Stimulated activated naive B cell treated with anti-CD40 and anti-IgM and Interleukin-4, amounts not matched to agents 10 μg/mL and 1 μg/mL and 100 μg/mL, for 72 hours (primary cell): ENCODE data around the gene SPDYE1.
"Not testable (repeated sequence)": the region's sequence is repeated elsewhere in the genome, so short reads cannot be mapped to it uniquely, and the experiment has no call there.

Experiments
- ATAC-seq, 2 donors: fragments of 150-1000 bp; cut with Tn5 transposase; replicated peaks; 2 replicates each; pipeline ENCODE4 v1.10.0; 2021; ENCODE audit warnings: moderate library complexity in 1 of 2
- DNase-seq: peaks from one replicate; pipeline ENCODE4 v3.0.0; 2021
- H3K27ac Mint-ChIP-seq: one replicate; pipeline ENCODE4 v1.8.0; 2022; ENCODE audit warnings: mild to moderate bottlenecking, mixed read lengths
- H3K27me3 Mint-ChIP-seq, 2 donors: one replicate each; pipeline ENCODE4 v1.8.0; 2022; ENCODE audit warnings: mixed read lengths in 2 of 2
- H3K36me3 Mint-ChIP-seq, 2 donors: one replicate each; pipeline ENCODE4 v1.8.0; 2022; ENCODE audit warnings: mixed read lengths in 2 of 2, mild to moderate bottlenecking in 1 of 2
- H3K4me1 Mint-ChIP-seq, 2 donors: one replicate each; pipeline ENCODE4 v1.8.0; 2022; ENCODE audit warnings: mixed read lengths in 2 of 2, mild to moderate bottlenecking in 1 of 2
- H3K4me3 Mint-ChIP-seq, 2 donors: one replicate each; pipeline ENCODE4 v1.8.0; 2022; ENCODE audit warnings: mild to moderate bottlenecking in 2 of 2, mixed read lengths in 2 of 2, moderate library complexity in 1 of 2
- H3K9me3 Mint-ChIP-seq, 2 donors: one replicate each; pipeline ENCODE4 v1.8.0; 2022; ENCODE audit warnings: mixed read lengths in 2 of 2, mild to moderate bottlenecking in 1 of 2

SPDYE1 gene

DNA sequence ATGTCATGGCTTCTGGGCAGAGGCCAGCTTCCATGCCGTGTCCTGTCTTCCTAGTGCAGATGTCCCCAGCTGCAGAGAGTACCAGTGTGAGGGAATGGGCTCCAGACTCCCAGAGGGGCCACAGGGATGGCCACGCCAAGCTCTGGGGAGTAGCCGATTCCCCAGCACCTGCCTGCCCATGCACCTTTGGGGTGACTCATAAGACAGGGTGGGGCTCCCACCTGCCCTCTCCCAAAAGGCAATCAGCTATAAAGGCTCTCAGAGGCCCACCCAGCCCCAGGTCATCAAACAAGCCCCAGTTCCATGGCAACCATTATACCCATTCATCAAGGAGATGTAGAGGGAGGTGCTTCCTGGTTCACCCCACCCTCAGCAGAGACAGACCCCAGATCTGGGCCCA lies at the start of gene SPDYE1:
Gene SPDYE1, plus strand, starts transcription at position 366 of the 400 bp plus-strand sequence. CDS start 2,053 bp downstream, outside the sequence.
- H3K9me3 Mint-ChIP-seq, H3K4me3 Mint-ChIP-seq, H3K27ac Mint-ChIP-seq, H3K36me3 Mint-ChIP-seq, DNase-seq, H3K27me3 Mint-ChIP-seq, ATAC-seq, H3K4me1 Mint-ChIP-seq: not testable (repeated sequence)

DNA sequence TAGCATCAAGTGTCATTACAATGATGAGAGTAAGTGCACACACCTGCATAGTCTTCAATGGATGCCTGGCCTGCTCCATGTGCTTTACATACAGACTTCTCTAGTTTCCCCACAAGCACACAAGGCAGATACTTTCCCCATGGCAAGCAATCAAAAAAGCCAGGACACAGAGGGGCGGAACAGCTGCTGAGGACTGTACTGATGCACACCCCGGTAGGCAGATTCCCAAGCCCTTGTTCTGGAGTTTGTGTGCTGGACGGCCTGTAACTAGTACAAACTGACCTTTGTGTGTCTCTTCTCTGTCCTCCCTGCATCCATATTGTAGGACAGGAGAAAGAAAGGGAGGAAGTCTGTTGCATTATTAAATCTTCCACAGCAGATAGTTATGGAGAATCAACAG lies 45.7 kb upstream of the SPDYE1 start:
- no peaks in the 10 kb centered on the region for H3K27me3 Mint-ChIP-seq
- DNase-seq (no peak), ATAC-seq (no peak)
- H3K36me3 Mint-ChIP-seq, result peaks cover 22 to 50% of the 10 kb centered on the region in 2 donors
- H3K4me1 Mint-ChIP-seq, result peaks cover 0 to 2% of the 10 kb centered on the region in 2 donors
- H3K27ac Mint-ChIP-seq, result no peak overlapping the region
- no peaks in the 10 kb centered on the region for H3K9me3 Mint-ChIP-seq
- H3K4me3 Mint-ChIP-seq, result no peak overlapping the region

DNA sequence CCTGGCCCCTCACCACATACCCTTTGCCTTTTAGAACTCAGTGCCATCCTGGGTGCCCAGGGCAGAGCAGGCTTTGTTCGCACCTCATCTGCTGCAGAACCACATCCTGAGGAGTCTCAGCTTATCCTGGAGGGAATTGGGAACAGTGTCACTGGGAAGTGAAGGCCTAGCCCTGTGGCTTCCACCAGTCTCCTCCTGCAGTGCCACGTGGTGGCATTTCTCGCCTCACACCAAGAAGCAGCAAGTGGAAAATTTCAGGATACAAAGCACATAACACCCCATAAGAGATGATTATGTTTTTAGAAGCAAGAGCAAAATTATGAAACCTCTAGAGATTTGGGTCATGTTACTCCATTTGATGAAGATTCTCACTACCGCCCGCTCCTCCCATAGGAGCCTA lies 44.6 kb upstream of the SPDYE1 start:
- Mint-ChIP-seq H3K4me1 (peaks cover 0 to 2% of the 10 kb centered on the region in 2 donors), H3K27ac (no peak overlapping the region), H3K36me3 (peaks cover 16 to 40% of the 10 kb centered on the region in 2 donors), H3K27me3 (no peaks in the 10 kb centered on the region), H3K9me3 (no peaks in the 10 kb centered on the region), H3K4me3 (no peak overlapping the region)
- ATAC-seq (no peak), DNase-seq (no peak)

GRCh38 chr7:43954524-43955228 lies 43.0 kb upstream of the SPDYE1 start:
- DNase-seq (no peak), ATAC-seq (peak; percentile 88 to 91)
- H3K27ac Mint-ChIP-seq, result no peak overlapping the region
- H3K9me3 Mint-ChIP-seq, result peaks cover 0 to 3% of the 10 kb centered on the region in 2 donors
- no peak overlapping the region for H3K4me3 Mint-ChIP-seq
- peaks cover 0 to 2% of the 10 kb centered on the region in 2 donors for H3K4me1 Mint-ChIP-seq
- no peaks in the 10 kb centered on the region for H3K27me3 Mint-ChIP-seq
- H3K36me3 Mint-ChIP-seq, result peaks cover 23 to 44% of the 10 kb centered on the region in 2 donors

DNA sequence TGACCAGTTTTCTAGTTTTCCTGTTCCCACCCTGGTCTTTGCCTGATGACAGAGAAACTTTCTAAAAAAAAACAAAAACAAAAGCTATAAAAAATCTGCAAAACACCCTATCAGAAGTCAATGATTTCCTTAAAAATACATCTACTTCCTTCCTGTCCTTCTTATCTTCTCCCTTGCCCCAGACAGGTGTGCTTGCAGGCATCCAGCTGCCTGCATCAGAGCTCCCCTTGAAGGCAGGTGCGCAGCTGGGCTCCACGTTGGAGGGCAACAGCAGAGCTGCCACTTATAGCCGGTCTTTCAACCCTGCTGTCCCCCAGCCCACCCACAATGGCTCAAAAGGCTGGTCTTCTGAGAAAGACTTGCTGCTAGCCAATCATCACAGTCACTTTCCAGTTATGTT lies 41.7 kb upstream of the SPDYE1 start:
- DNase-seq (no peak), ATAC-seq (no peak)
- H3K27me3 Mint-ChIP-seq, result no peaks in the 10 kb centered on the region
- no peak overlapping the region for H3K4me3 Mint-ChIP-seq
- no peak overlapping the region for H3K27ac Mint-ChIP-seq
- peaks cover 28 to 45% of the 10 kb centered on the region in 2 donors for H3K36me3 Mint-ChIP-seq
- peaks cover 0 to 2% of the 10 kb centered on the region in 2 donors for H3K4me1 Mint-ChIP-seq
- H3K9me3 Mint-ChIP-seq, result peaks cover 0 to 3% of the 10 kb centered on the region in 2 donors

- ATAC-seq, result no peak
These were observed 36.8 kb upstream of the SPDYE1 start for GRCh38 chr7:43960933-43961332.

DNA sequence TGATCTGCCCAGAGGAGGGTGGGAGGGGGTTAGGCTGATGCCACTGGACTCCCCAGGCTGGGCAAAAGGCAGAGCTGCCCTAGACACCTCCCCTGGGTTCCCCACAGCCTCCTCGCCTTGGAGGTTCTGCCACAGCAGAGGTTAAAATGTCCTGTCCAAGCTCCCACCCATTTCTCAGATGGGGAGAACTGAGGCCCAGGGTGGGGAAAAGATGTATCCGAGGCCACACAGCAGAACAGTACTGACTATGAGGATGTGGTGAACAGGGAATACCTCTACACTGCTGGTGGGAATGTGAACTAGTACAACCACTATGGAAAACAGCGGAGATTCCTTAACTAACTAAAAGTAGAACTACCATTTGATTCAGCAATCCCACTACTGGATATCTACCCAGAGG lies 31.3 kb upstream of the SPDYE1 start:
- ATAC-seq, H3K27me3 Mint-ChIP-seq, H3K4me1 Mint-ChIP-seq, DNase-seq, H3K36me3 Mint-ChIP-seq, H3K9me3 Mint-ChIP-seq, H3K4me3 Mint-ChIP-seq, H3K27ac Mint-ChIP-seq: not testable (repeated sequence)

More at GRCh38 chr7:43960933-43961332, 36.8 kb upstream of the SPDYE1 start:
- no peaks in the 10 kb centered on the region for H3K4me1 Mint-ChIP-seq
- H3K27ac Mint-ChIP-seq, result no peak overlapping the region
- no peak overlapping the region for H3K4me3 Mint-ChIP-seq
- H3K9me3 Mint-ChIP-seq, result peaks cover 0 to 3% of the 10 kb centered on the region in 2 donors
- no peaks in the 10 kb centered on the region for H3K27me3 Mint-ChIP-seq
- no peak for DNase-seq
- peaks cover 15 to 22% of the 10 kb centered on the region in 2 donors for H3K36me3 Mint-ChIP-seq

DNA sequence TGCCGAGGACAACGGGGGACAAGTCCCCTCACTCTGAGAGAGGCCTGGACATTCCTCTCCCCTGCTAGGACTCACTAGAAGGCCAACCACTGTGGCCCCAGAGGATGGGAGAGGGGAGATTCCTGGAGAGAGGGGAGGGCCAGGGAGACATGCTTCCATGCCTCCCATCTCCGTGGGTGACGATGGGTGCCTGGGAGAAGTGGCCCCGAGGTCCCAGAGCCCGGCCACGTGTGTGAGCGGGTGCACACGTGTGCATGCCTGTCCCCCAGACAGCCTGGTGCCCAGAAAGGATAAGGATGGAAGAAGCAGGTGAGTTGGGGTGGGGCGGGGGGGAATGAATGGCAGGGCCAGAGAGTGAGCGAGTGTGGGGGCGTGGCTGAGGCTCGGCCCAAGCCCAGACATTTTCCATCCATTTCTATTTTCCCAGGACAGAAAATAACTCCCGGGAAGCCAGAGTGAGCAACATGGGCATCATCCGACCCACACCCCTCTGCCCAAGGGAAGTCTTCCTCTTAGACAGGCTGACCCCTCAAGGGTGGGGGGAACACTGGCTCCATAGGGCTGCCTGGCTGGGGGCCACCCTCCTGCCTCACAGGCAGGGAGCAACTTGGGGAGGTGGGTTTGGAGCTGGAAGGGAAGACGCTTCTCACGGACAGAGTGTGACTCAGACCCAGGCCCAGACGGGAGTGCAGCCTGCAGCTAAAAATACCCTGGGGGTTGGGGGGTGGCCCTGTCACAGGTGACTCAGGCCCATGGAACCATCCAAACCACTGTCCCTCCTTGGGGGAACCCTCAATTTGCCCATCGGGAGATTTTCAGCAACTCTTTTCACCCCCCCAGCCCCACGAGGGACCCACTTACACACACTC lies 29.3 kb upstream of the SPDYE1 start:
- H3K27me3 Mint-ChIP-seq, H3K36me3 Mint-ChIP-seq, H3K4me3 Mint-ChIP-seq, H3K9me3 Mint-ChIP-seq, DNase-seq, H3K4me1 Mint-ChIP-seq, H3K27ac Mint-ChIP-seq: not testable (repeated sequence)
- peak in 1 of 2 donors; percentile 33 for ATAC-seq

- not testable (repeated sequence) for DNase-seq, H3K27me3 Mint-ChIP-seq, H3K4me3 Mint-ChIP-seq, H3K9me3 Mint-ChIP-seq, H3K36me3 Mint-ChIP-seq, ATAC-seq, H3K27ac Mint-ChIP-seq, H3K4me1 Mint-ChIP-seq
These were observed 28.1 kb upstream of the SPDYE1 start for GRCh38 chr7:43969586-43969985.

- not testable (repeated sequence) for ATAC-seq, H3K4me1 Mint-ChIP-seq, H3K27me3 Mint-ChIP-seq, DNase-seq, H3K27ac Mint-ChIP-seq, H3K36me3 Mint-ChIP-seq, H3K4me3 Mint-ChIP-seq, H3K9me3 Mint-ChIP-seq
These were observed 27.0 kb upstream of the SPDYE1 start for GRCh38 chr7:43970698-43971097.

- H3K36me3 Mint-ChIP-seq, H3K27ac Mint-ChIP-seq, ATAC-seq, H3K9me3 Mint-ChIP-seq, DNase-seq, H3K27me3 Mint-ChIP-seq, H3K4me1 Mint-ChIP-seq, H3K4me3 Mint-ChIP-seq: not testable (repeated sequence)
These were observed 23.6 kb upstream of the SPDYE1 start for GRCh38 chr7:43974033-43974573.

DNA sequence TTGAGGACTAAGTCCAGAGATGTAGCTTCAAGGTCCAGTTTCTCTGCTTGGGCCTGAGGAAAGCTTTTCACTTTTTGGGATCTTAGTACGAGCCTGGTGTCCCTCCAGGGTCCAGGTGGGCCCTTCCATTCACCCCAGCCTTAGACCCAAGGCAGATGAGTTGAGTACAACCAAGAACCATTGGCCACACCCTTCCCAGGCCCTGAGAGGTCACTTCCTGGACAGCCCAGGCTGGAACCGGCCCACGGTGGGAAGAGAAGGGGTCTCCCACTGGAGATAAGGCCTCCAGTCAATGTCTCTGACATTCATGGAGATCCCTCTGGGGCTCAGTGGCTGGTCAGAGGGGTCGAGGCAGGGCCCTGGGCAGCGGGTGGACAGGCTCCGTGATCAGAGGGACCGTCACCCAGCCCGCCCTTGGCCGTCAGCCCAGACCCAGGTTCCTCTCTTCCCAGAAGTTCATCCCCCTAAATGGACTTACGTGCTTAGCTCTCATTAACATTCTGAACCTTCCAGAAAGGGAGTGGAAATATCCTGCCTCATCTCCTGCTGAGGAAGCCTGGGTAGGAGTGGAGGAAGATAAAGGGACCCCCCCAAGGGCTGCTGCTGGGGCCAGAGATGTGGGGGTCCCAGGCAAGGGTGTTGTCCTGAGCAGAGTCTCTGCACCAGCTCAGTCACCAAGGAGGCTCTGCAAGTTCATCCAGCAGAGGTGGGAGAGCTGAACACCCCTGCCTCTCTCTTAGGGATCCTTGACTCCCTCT lies 22.8 kb upstream of the SPDYE1 start:
- not testable (repeated sequence) for H3K4me1 Mint-ChIP-seq, H3K27me3 Mint-ChIP-seq, H3K36me3 Mint-ChIP-seq, H3K4me3 Mint-ChIP-seq, H3K9me3 Mint-ChIP-seq, H3K27ac Mint-ChIP-seq, DNase-seq, ATAC-seq

DNA sequence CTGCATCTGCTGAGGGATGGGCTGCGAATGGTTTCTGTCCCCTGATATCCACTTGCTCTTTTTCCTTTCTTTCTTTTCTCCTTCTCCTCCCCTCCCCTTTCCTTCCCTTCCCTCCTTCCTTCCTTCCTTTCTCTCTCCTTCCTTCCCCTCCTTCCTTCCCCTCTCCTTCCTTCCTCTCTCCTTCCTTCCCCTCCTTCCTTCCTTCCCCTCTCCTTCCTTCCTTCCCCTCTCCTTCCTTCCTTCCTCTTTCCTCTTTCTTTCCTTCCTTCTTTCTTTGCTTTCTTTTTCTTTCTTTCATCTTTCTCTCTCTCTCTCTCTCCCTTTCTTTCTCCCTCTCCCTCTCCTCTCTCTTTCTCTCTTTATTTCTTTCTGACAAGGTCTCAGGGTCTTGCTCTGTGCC lies 20.2 kb upstream of the SPDYE1 start:
- Mint-ChIP-seq H3K36me3 (peaks cover 5 to 7% of the 10 kb centered on the region in 2 donors), H3K4me1 (peaks cover 0 to 2% of the 10 kb centered on the region in 2 donors), H3K4me3 (no peak overlapping the region), H3K9me3 (no peaks in the 10 kb centered on the region), H3K27me3 (no peaks in the 10 kb centered on the region), H3K27ac (no peak overlapping the region)
- ATAC-seq (no peak), DNase-seq (no peak)

DNA sequence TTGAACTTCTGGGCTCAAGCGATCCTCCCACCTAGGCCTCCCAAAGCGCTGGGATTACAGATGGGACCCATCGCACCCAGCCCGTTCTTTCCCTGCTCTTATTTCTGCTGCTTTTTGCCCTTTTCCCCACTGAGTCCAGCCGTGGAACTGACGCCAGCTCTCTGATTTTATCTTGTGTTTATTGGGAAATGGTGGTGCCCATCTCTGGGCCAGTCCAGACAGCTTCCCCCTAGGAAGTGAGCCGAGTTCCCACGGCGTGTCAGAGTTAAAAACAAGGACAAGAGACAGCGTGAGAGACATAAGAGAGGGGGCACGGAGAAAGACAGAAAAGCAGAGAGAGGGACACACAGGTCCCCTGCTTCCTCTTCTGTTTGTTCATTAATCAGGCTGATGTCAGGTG lies 19.6 kb upstream of the SPDYE1 start:
- not testable (repeated sequence) for H3K4me3 Mint-ChIP-seq

More for the DNA sequence above, 19.6 kb upstream of the SPDYE1 start:
- H3K9me3 Mint-ChIP-seq, H3K36me3 Mint-ChIP-seq, H3K27ac Mint-ChIP-seq, H3K27me3 Mint-ChIP-seq, ATAC-seq, H3K4me1 Mint-ChIP-seq, DNase-seq: not testable (repeated sequence)
